Measurements from ENCODE around the gene FAM118A.
A peak's percentile ranks its signal among the peaks of the same experiment; 100 is the strongest.
"Not testable (repeated sequence)": the region's sequence is repeated elsewhere in the genome, so short reads cannot be mapped to it uniquely, and the experiment has no call there.

FAM118A gene

GRCh38 chr22:45341498-45341897 lies 31.8 kb downstream of the FAM118A start:
- H3K9me3 Mint-ChIP-seq = no peaks in the 10 kb centered on the region
- peak overlapping the region; percentile 75 for H3K27ac Mint-ChIP-seq

GRCh38 chr22:45343143-45343542 lies 33.4 kb downstream of the FAM118A start:
- Mint-ChIP-seq H3K4me3 (no peak overlapping the region), H3K36me3 (ENCODE audit: low read depth) (peaks cover 27% of the 10 kb centered on the region), H3K9me3 (no peaks in the 10 kb centered on the region), H3K27me3 (ENCODE audit: low read depth) (no peaks in the 10 kb centered on the region), H3K4me1 (ENCODE audit: low read depth) (peaks cover 7% of the 10 kb centered on the region), H3K27ac (no peak overlapping the region)

More at GRCh38 chr22:45341498-45341897, 31.8 kb downstream of the FAM118A start:
- Mint-ChIP-seq H3K27me3 (ENCODE audit: low read depth) (no peaks in the 10 kb centered on the region), H3K36me3 (ENCODE audit: low read depth) (peaks cover 39% of the 10 kb centered on the region), H3K4me3 (no peak overlapping the region), H3K4me1 (ENCODE audit: low read depth) (peaks cover 8% of the 10 kb centered on the region)

- Mint-ChIP-seq H3K27ac (no peak overlapping the region), H3K27me3 (ENCODE audit: low read depth) (no peaks in the 10 kb centered on the region), H3K4me1 (ENCODE audit: low read depth) (peaks cover 7% of the 10 kb centered on the region), H3K4me3 (no peak overlapping the region), H3K9me3 (no peaks in the 10 kb centered on the region), H3K36me3 (ENCODE audit: low read depth) (peaks cover 21% of the 10 kb centered on the region)
Measured at GRCh38 chr22:45344334-45344733, 34.6 kb downstream of the FAM118A start.

GRCh38 chr22:45349916-45350315 lies 40.2 kb downstream of the FAM118A start:
- H3K4me3 Mint-ChIP-seq = no peak overlapping the region
- H3K36me3 Mint-ChIP-seq (ENCODE audit: low read depth) = peaks cover 10% of the 10 kb centered on the region
- no peaks in the 10 kb centered on the region for H3K4me1 Mint-ChIP-seq (ENCODE audit: low read depth)
- no peaks in the 10 kb centered on the region for H3K27me3 Mint-ChIP-seq (ENCODE audit: low read depth)
- no peak overlapping the region for H3K27ac Mint-ChIP-seq
- no peaks in the 10 kb centered on the region for H3K9me3 Mint-ChIP-seq

- Mint-ChIP-seq H3K27me3 (ENCODE audit: low read depth) (no peaks in the 10 kb centered on the region), H3K36me3 (ENCODE audit: low read depth) (no peaks in the 10 kb centered on the region), H3K27ac (no peak overlapping the region), H3K4me3 (no peak overlapping the region), H3K4me1 (ENCODE audit: low read depth) (no peaks in the 10 kb centered on the region), H3K9me3 (no peaks in the 10 kb centered on the region)
Measured at GRCh38 chr22:45351956-45352355, 42.2 kb downstream of the FAM118A start.

DNA sequence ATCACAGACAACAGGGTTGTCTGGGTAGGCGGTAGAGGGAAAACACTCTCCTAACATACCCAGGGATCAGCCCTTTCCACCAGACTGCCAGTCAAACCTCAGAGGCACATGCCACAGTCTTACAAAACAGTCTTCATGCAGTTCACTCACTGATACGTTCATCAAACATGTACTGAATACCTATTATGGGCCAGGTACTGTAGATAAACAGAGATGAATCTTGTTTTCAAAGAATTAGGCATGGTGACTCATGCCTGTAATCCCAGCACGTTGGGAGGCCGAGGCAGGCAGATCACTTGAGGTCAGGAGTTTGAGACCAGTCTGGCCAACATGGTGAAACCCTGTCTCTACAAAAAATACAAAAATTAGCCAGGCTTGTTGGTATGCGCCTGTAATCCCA lies 43.0 kb downstream of the FAM118A start:
- H3K36me3 Mint-ChIP-seq (ENCODE audit: low read depth); H3K4me3 Mint-ChIP-seq; H3K4me1 Mint-ChIP-seq (ENCODE audit: low read depth); H3K27ac Mint-ChIP-seq; H3K27me3 Mint-ChIP-seq (ENCODE audit: low read depth); H3K9me3 Mint-ChIP-seq: not testable (repeated sequence)

GRCh38 chr22:45353786-45354185 lies 44.1 kb downstream of the FAM118A start:
- no peaks in the 10 kb centered on the region for H3K36me3 Mint-ChIP-seq (ENCODE audit: low read depth)
- H3K27ac Mint-ChIP-seq = no peak overlapping the region
- H3K27me3 Mint-ChIP-seq (ENCODE audit: low read depth) = no peaks in the 10 kb centered on the region
- no peaks in the 10 kb centered on the region for H3K9me3 Mint-ChIP-seq
- no peaks in the 10 kb centered on the region for H3K4me1 Mint-ChIP-seq (ENCODE audit: low read depth)
- H3K4me3 Mint-ChIP-seq = no peak overlapping the region

DNA sequence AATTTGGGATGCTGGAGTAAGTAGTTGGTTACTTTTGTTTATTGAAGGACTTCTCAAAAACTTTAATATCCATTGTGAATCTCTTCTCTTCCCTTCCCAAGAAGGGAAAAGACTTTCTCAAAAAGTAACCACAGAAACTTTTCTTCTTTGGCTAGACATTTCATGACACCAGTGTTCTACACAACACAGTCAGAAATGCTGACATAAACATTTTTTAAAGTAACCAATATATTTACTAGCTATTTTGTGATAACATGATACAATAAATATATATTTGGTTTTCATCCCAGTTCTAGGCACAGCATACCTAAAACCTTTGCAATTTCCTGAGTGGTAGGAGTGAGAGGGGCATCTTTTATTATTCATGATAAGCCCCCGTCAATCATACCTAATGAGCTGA lies 47.8 kb downstream of the FAM118A start:
- H3K9me3 Mint-ChIP-seq = no peaks in the 10 kb centered on the region
- H3K4me1 Mint-ChIP-seq (ENCODE audit: low read depth) = no peaks in the 10 kb centered on the region
- H3K27ac Mint-ChIP-seq = no peak overlapping the region
- H3K27me3 Mint-ChIP-seq (ENCODE audit: low read depth) = peaks cover 8% of the 10 kb centered on the region
- H3K4me3 Mint-ChIP-seq = no peak overlapping the region
- no peaks in the 10 kb centered on the region for H3K36me3 Mint-ChIP-seq (ENCODE audit: low read depth)

DNA sequence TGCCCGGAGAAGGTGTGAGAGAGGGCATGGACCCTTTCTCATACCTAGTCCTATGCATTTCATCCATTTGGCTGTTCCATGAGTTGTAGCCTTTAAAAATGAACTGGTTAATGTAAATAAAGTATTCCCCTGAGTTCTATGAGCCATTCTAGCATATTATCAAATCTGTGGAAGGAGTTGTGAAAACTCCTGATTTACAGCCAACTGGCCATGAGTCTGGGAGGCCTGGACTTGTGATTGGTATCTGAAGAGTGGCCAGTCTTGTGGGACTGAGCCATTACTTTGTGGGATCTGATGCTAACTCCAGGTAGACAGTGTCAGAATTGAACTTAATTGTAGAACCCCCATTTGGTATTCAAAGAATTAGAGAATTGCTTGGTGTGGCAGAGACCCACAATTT lies 48.4 kb downstream of the FAM118A start:
- Mint-ChIP-seq H3K4me1 (ENCODE audit: low read depth) (no peaks in the 10 kb centered on the region), H3K4me3 (no peak overlapping the region), H3K9me3 (no peaks in the 10 kb centered on the region), H3K27ac (no peak overlapping the region), H3K36me3 (ENCODE audit: low read depth) (no peaks in the 10 kb centered on the region), H3K27me3 (ENCODE audit: low read depth) (peaks cover 9% of the 10 kb centered on the region)

GRCh38 chr22:45359627-45360026 lies 49.9 kb downstream of the FAM118A start:
- H3K27me3 Mint-ChIP-seq (ENCODE audit: low read depth) = peaks cover 9% of the 10 kb centered on the region
- no peaks in the 10 kb centered on the region for H3K36me3 Mint-ChIP-seq (ENCODE audit: low read depth)
- H3K9me3 Mint-ChIP-seq = no peaks in the 10 kb centered on the region
- H3K27ac Mint-ChIP-seq = no peak overlapping the region
- H3K4me3 Mint-ChIP-seq = no peak overlapping the region
- no peaks in the 10 kb centered on the region for H3K4me1 Mint-ChIP-seq (ENCODE audit: low read depth)

DNA sequence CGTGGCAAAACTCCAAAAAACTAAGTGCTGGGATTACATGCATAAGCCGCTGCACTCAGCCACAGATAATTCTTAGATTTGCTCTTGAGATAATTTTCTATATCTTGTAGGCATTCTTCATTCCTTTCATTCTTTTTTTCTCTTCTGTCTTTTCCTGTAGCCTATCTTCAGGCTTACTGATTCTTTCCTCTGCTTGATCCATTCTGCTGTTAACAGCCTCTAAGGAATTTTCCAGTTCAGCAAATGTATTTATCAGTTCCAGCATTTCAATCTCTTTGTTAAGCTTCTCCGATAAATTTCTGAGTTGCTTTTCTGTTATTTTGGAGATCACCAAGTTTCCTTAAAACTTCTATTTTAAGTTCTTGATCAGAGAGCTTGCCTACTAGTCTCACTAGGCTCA lies 57.0 kb downstream of the FAM118A start:
- H3K27me3 Mint-ChIP-seq (ENCODE audit: low read depth) = peaks cover 17% of the 10 kb centered on the region
- no peak overlapping the region for H3K4me3 Mint-ChIP-seq
- H3K36me3 Mint-ChIP-seq (ENCODE audit: low read depth) = peaks cover 4% of the 10 kb centered on the region
- peaks cover 7% of the 10 kb centered on the region for H3K9me3 Mint-ChIP-seq
- H3K27ac Mint-ChIP-seq = no peak overlapping the region
- H3K4me1 Mint-ChIP-seq (ENCODE audit: low read depth) = no peaks in the 10 kb centered on the region

- not testable (repeated sequence) for H3K9me3 Mint-ChIP-seq; H3K4me3 Mint-ChIP-seq; H3K27ac Mint-ChIP-seq; H3K4me1 Mint-ChIP-seq (ENCODE audit: low read depth); H3K36me3 Mint-ChIP-seq (ENCODE audit: low read depth)
- H3K27me3 Mint-ChIP-seq (ENCODE audit: low read depth) = peaks cover 21% of the 10 kb centered on the region
Measured at GRCh38 chr22:45373592-45373991, 63.9 kb downstream of the FAM118A start.

GRCh38 chr22:45376009-45376408 lies 66.3 kb downstream of the FAM118A start:
- no peaks in the 10 kb centered on the region for H3K36me3 Mint-ChIP-seq (ENCODE audit: low read depth)
- H3K4me3 Mint-ChIP-seq = no peak overlapping the region
- peaks cover 28% of the 10 kb centered on the region for H3K27me3 Mint-ChIP-seq (ENCODE audit: low read depth)
- peaks cover 3% of the 10 kb centered on the region for H3K4me1 Mint-ChIP-seq (ENCODE audit: low read depth)
- H3K9me3 Mint-ChIP-seq = no peaks in the 10 kb centered on the region
- H3K27ac Mint-ChIP-seq = no peak overlapping the region

DNA sequence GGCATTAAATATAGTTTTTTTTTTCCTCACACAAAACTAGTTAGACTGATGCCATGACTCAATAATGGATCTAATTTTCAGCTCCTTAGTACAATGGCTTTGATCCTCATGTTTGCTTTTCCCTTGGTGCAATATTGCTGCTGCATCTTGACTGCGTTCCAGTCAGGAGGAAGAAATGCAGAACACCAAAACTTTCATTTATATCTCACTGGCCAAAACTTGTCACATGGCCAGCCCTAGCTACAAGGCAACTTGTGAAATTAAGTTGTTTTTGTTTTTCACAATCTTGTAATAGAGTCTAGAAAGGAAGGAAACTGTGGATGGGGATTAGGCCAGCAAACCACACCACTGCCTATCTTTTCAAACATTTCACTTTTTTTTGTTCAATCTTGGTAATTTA lies 67.0 kb downstream of the FAM118A start:
- Mint-ChIP-seq H3K4me3 (no peak overlapping the region), H3K9me3 (no peaks in the 10 kb centered on the region), H3K36me3 (ENCODE audit: low read depth) (no peaks in the 10 kb centered on the region), H3K27me3 (ENCODE audit: low read depth) (peaks cover 26% of the 10 kb centered on the region), H3K4me1 (ENCODE audit: low read depth) (peaks cover 3% of the 10 kb centered on the region), H3K27ac (no peak overlapping the region)

DNA sequence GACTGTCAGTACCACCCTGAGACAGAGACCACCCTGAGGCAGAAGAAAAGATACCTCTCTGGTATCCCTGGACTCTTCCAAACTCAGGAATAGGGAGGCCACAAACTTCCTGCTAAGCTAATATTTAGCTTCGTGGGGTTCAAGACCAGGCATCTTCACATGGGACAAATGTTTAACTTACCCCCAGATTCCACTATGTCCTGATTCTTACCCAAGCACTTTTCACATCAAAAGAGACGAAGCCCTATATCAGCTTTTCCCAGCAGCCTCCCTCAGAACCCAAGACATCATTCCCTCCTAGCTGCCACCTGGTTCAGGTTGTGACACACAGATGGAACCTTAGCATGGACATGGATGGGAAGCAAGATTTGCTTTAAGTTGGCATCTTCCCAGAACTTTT lies 71.6 kb downstream of the FAM118A start:
- H3K9me3 Mint-ChIP-seq = no peaks in the 10 kb centered on the region
- no peaks in the 10 kb centered on the region for H3K36me3 Mint-ChIP-seq (ENCODE audit: low read depth)
- H3K4me3 Mint-ChIP-seq = no peak overlapping the region
- H3K27me3 Mint-ChIP-seq (ENCODE audit: low read depth) = peaks cover 18% of the 10 kb centered on the region
- H3K4me1 Mint-ChIP-seq (ENCODE audit: low read depth) = peaks cover 3% of the 10 kb centered on the region
- H3K27ac Mint-ChIP-seq = no peak overlapping the region

- no peak overlapping the region for H3K4me3 Mint-ChIP-seq
- H3K27ac Mint-ChIP-seq = no peak overlapping the region
- no peaks in the 10 kb centered on the region for H3K9me3 Mint-ChIP-seq
- peaks cover 26% of the 10 kb centered on the region for H3K27me3 Mint-ChIP-seq (ENCODE audit: low read depth)
- H3K4me1 Mint-ChIP-seq (ENCODE audit: low read depth) = no peaks in the 10 kb centered on the region
- no peaks in the 10 kb centered on the region for H3K36me3 Mint-ChIP-seq (ENCODE audit: low read depth)
Measured at GRCh38 chr22:45389546-45389945, 79.8 kb downstream of the FAM118A start.
